Fibroblast of the conjunctiva (primary cell): Measurements from ENCODE around the gene RAB30.
"Not testable (repeated sequence)": the region's sequence is repeated elsewhere in the genome, so short reads cannot be mapped to it uniquely, and the experiment has no call there.

Experiments
- DNase-seq: peaks from one replicate; pipeline ENCODE4 v3.0.0-alpha.2; 2010; ENCODE audit warnings: low read depth

The RAB30 gene

DNA sequence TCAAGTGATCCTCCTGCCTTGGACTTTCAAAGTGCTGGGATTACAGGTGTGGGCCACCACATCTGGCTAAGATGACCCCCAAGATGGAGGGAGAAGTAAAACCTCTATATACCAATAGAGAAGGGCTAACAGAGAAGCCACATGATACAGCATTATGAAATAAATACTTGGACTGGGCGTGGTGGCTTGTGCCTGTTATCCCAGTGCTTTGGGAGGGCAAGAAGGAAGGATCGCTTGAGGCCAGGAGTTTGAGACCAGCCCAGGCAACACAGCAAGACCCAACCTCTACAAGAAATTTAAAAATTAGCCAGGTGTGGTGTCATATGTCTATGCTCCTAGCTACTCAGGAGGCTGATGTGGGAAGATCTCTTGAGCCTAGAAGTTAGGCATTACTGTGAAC lies 61.7 kb downstream of the RAB30 start:
- no peak for DNase-seq

DNA sequence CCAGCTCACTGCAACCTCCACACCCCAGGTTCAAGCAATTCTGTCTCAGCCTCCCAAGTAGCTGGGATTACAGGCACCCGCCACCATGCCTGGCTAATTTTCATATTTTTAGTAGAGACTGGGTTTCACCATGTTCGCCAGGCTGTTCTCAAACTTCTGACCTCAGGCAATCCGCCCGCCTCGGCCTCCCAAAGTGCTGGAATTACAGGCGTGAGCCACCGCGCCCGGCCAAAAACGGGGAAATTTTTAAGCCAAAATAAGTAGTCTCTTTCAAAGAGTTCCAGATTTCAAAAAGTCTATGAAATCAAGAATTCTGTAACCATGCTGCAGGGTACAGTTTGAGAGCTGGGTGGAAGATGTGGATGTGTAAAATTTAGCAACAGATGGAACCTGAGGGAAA lies 62.6 kb downstream of the RAB30 start:
- not testable (repeated sequence) for DNase-seq

DNA sequence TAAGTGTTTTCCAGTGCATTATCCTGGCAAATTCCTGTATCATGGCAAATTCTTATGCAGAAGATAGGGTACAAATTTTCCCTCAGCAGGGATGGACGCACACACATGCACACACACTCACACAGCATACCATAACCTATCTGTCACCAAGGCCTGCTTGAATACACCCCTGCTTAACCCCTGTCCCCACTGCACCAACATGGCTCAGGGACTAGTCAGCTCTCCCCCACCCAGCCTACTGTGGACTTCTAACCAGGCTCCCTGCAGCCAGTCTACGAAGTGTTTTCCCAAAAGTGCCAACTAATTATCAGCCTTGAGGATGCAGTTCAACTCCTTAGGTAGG lies 63.1 kb downstream of the RAB30 start:
- no peak for DNase-seq

DNA sequence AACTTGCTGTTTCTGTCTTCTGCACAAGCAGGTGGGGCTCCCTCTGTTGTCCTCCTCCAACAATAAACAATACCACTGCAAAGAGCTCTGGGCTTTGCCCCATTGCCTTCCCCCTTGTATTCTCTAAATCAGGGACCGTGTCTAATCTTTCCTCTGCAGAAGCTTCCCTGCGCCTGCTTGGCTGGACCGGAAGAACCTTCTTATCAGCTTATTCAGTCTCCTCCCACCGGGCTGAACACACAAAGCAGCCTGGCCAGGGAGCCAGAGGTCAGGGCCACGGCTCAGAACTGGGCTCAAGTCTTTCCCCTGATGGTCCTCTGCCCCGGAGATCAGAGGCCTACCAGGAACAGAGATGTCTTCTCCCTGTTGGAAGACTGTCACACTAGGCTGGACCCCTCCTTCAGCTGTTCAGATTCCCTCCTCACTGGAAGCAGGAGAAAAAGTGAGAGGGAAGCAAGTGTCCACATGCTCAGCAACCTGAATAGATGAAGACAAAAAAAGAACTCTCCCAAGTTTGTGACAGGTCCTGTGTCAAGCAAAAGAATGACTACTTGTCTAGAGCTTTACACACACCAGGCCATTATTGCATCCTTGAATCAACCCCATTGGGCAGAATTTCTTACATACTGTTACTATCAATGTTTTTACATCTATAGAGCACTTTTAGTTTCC lies 63.7 kb downstream of the RAB30 start:
- no peak for DNase-seq

DNA sequence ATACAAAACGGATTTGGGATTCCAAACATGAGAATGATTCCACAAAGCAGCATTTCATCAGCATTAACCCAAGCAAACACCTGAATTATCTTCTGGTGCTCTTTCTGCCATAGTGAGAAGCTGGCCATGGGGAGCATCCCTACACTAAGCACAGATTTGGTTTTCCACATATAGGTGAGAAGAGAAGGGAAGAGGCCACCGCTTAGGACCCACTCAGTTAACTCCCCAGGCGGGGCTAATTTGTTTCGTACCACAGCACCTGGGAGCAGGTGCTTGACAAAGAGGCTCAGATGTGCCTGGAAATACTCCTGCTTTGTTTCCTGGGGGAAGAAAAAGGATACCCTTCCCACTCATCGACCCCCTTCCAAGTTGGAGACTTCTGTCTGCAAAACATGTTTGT lies 64.2 kb downstream of the RAB30 start:
- DNase-seq, result no peak

DNA sequence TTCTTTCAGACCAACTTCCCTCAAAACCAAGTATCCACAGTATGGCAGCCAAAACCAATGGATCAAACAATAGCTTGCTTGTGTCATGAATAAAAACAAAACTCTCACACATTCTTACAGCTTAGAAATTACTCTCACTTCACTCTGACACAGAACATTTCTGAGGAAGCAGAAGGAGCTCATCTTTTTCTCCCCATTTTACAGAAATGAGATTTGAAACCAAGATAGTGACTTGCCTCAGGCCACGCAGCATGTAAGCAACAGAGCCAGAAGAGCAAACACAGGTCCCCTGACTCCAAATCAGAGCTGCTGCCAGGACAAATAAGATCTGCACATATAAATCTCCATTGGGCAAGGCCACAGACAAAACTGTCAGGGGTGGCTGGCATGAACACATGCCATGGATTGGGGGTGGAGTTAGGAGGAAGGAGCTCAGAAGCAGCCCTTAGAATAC lies 64.8 kb downstream of the RAB30 start:
- no peak for DNase-seq

- DNase-seq, result no peak
Observed at GRCh38 chr11:83004746-83005556, 66.7 kb downstream of the RAB30 start.

- DNase-seq, result no peak
Observed at GRCh38 chr11:83002522-83002921, 69.2 kb downstream of the RAB30 start.

DNA sequence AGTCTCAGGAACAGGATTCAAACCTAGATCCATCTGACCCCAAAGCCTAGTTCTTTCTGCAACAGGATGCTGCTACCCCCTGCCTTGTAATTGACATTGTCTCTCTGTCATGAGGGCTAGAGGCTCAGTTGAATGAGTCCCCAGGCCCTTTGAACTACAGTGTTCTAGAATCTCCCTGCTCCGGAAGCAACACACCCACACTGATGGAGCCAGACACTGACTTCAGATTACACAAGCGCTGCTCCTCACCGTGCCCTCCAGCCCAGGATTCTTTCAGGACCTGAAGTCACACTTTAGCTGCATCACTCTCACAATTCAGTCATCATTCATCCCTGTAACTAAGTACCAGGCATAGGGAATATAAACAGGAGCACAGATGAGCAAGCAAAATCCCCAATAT lies 69.6 kb downstream of the RAB30 start:
- no peak for DNase-seq

GRCh38 chr11:83000381-83000780 lies 71.3 kb downstream of the RAB30 start:
- no peak for DNase-seq

GRCh38 chr11:82999232-82999631 lies 72.5 kb downstream of the RAB30 start:
- DNase-seq, result no peak

- DNase-seq, result no peak
Observed at GRCh38 chr11:82998697-82999096, 73.0 kb downstream of the RAB30 start.

DNA sequence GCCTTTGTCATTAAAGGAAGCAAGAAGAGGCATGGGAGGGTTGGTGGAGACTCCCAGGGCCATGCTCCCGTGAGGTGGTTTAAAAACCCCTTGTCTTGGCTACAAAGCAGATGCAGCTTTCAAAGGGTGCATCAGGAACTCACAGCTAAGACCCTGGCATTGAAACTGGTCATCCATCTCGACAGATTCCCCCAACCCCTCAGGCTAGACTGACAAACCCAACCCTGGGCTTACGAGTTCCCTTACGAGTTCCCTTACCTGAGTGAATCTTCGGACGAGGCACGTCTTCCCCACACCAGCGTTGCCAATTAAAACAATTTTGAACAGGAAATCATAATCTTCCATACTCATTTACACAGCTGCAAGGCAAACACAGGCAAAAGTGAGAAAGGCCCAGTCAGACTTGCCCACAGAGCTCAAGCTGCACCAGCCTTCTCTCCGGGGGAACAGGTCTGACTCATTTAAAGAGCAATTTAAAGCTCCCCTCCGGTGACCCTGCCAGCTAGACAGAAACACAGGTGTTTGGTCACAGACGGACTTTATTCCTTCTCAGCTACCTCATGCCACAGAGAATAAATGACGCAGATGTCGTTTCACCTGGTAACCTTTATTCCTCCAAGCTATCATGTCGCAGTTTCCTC lies 74.6 kb downstream of the RAB30 start:
- no peak for DNase-seq

DNA sequence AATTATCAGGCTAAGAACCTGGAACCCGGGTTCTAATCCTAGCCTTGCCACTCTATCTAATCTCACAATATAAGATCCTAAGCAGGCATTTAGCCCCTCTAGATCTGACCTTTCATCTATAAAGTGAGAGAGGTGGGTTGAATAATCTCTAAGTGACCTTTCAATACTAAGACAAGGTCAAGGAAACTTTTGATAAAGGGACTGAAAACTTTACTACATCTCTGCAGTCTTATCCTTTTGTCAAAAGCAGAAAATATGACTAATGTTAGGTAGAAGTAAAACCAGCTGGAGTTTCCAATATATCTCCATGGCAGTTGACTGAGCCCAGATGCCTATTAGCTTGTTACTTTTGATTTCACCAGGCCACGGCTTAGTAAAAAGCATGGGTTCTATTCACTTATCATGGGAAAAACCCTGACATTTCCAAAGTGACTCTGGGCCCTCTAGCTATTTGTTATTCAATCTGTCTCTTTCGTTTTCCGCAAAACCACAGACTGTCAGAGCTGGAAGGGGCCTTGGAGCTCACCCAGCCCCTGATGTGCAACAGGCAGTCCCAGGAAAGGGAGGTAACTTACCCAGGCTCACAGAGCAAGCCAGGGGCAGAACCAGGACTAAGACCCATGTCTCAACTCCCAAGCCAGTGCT lies 75.8 kb downstream of the RAB30 start:
- peak; percentile 21 for DNase-seq

DNA sequence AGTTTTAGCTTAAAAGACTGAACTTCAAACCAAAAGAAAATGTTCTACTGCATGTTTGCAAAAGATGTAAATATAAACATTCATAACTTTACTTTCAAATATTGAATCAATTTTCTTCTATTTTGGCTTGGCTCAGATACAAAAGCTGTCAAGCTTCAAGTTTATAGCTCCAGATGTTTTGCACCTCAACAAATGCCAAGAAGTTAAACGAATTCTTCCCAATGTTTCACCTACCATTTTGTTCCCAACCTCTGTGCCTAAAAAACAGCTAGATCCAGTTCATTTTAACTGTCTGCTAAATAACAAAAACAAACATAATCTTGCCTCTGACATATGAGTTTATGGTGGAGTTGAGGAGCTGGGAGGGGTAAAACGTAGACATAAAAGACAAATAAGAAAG lies 76.5 kb downstream of the RAB30 start:
- no peak for DNase-seq

DNA sequence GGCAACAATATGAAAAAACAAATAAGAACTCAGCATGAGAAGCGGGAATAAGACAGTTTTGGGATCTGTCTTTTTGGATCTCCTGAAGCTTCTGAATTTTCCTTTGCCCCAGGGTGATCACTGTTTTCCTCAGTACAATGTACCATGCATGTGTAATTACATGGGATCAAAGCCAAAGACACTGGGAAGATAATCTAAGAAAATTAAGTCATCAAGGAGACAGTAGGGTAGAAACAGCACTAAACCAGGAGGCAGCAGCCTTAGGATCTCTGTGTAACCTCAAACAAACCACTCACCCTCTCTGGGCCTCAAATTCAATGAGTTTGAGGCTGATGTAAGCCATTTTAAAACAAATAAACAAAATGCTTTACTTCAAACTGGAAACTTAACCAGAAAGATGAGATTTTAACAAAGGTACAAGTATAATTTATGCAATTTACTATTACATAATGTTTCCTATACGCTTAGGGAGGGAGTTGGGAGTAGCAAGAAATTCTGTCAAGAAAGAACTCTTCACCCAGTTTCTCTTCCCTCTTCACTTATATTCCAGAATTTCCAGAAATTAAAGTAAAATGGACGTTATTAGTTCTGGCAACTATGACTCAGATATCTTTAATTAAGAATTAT lies 77.0 kb downstream of the RAB30 start:
- no peak for DNase-seq

DNA sequence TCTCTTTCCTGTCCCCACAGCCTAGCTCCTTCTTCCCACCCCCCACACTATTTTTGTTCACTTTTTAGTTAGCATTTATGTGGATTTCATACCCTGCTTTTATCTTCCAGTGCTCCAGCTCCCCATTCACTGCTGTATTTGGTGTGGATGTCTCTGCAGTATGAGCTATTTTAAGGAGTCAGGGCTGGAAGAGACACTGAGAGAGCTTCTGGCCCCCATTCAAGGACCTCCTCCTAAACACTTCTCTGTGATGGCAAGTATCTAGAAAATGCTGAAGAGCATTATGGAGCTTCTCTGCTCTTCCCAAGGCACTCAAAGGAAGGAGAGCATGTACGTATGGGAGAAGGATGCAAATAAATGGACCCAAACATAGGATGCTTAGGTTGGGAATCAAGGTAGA lies 79.5 kb downstream of the RAB30 start:
- no peak for DNase-seq

- DNase-seq, result no peak
Observed at GRCh38 chr11:82989628-82990404, 81.9 kb downstream of the RAB30 start.

DNA sequence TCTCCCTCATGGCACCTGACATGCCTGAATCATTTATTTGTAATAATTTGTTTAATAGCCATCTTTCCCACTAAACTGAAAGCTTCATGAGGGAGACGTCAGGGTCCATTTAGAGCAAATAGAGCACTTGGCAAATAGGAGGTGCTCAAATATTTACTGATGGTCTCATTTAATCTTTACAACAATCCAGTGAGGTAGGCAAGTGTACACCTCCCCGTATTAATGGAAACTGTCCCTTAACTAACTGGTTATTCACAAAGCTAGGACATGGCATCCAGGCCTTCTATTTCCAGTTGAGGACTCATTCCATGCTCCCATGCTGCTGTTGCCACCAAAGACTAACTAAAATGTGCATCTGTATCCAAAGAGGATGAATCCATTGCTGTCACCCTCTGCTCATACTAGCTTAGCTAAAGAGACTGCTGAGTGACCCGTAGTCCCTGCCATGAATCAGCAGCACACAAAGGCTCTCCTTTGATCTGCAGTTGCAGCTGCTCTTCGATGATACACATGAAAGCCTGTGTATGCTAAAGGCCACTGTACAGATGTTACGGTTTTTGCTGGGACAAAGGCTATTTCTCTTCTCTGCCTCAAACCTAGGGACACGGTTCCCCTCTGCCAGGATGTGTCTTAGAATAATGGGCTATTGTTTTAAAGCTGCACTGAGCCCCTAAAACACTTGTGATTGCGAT lies 82.6 kb downstream of the RAB30 start:
- DNase-seq, result no peak

DNA sequence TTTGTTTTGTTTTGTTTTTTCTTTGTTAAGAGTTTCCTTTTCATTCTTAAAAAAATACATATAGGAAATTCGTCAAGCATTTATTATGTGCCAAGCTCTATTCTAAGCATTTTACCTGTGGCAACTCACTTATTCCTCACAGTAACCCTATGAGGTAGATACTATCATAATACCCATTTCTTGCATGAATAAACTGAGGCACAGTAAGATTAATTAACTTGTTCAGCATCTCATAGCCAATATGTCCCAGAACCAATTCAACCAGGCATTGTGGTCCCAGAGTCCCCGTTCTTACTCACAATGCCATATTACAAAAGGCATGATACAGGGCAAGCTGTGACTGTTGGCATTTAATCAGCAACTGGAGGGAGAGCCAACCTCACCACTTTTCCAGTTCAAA lies 83.7 kb downstream of the RAB30 start:
- DNase-seq, result no peak

DNA sequence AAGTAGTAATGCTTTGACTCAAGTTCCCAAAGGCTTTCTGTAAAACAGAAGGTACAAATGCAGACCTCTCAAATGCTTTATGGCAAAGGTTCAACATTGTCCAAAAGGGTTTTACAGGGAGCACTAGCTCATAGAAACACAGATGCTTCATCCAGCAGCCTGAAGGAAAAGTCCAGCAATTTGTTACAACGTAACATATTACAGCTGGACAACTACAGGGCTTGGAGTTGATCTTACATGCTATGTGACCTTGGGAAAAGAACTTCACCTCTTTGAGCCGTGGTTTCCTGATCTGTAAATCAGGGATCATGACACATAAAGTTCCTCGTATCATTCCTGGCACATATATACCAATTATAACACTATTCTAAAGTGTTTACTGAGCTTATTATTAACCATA lies 85.3 kb downstream of the RAB30 start:
- no peak for DNase-seq
